Neutrophil (primary cell): ENCODE measurements around the gene MS4A6A.

Source experiments
- H3K27ac ChIP-seq: fragments of 200-600 bp; sonication (generic); 2 replicates; pipeline ENCODE4 v1.5.1; 2016; ENCODE audit warnings: mild to moderate bottlenecking, moderate library complexity
- H3K27me3 ChIP-seq: fragments of 200-600 bp; sonication (generic); 2 replicates; pipeline ENCODE4 v1.6.0; 2016; ENCODE audit warnings: mild to moderate bottlenecking
- H3K36me3 ChIP-seq: fragments of 200-600 bp; sonication (generic); 2 replicates; pipeline ENCODE4 v1.5.1; 2017
- H3K4me1 ChIP-seq, 2 experiments: fragments of 200-600 bp in 1 of 2; sonication (generic) in 1 of 2; 1 replicate in 1 of 2; 2 replicates in 1 of 2; pipeline versions ENCODE4 v1.5.1 to v1.6.1; 2013 to 2016; ENCODE audit warnings: low read depth in 1 of 2, low read length in 1 of 2, mild to moderate bottlenecking in 1 of 2, moderate library complexity in 1 of 2; ENCODE audit not compliant: control insufficient read depth in 1 of 2, insufficient read depth in 1 of 2
- H3K4me3 ChIP-seq, 2 experiments: fragments of 200-600 bp in 1 of 2; sonication (generic) in 1 of 2; 1 replicate in 1 of 2; 2 replicates in 1 of 2; pipeline ENCODE4 v1.5.1; 2013 to 2016; ENCODE audit warnings: low read depth in 1 of 2, low read length in 1 of 2, mild to moderate bottlenecking in 1 of 2, moderate library complexity in 1 of 2
- H3K9me3 ChIP-seq: fragments of 200-600 bp; sonication (generic); 2 replicates; pipeline ENCODE4 v1.5.1; 2016
- TF ChIP-seq, protein P1 (sequence below): fragments of 200-600 bp; sonication (generic); IDR thresholded peaks from 2 replicates; pipeline ENCODE4 v1.5.1; 2016; ENCODE audit warnings: antibody characterized with exemption

Gene MS4A6A

GRCh38 chr11:60165951-60166350 lies 16.9 kb downstream of the MS4A6A start:
- no peak overlapping the region for H3K27ac ChIP-seq
- no peaks in the 10 kb centered on the region for H3K9me3 ChIP-seq
- peaks cover 6% of the 10 kb centered on the region for H3K36me3 ChIP-seq
- TF ChIP-seq, protein P1, sequence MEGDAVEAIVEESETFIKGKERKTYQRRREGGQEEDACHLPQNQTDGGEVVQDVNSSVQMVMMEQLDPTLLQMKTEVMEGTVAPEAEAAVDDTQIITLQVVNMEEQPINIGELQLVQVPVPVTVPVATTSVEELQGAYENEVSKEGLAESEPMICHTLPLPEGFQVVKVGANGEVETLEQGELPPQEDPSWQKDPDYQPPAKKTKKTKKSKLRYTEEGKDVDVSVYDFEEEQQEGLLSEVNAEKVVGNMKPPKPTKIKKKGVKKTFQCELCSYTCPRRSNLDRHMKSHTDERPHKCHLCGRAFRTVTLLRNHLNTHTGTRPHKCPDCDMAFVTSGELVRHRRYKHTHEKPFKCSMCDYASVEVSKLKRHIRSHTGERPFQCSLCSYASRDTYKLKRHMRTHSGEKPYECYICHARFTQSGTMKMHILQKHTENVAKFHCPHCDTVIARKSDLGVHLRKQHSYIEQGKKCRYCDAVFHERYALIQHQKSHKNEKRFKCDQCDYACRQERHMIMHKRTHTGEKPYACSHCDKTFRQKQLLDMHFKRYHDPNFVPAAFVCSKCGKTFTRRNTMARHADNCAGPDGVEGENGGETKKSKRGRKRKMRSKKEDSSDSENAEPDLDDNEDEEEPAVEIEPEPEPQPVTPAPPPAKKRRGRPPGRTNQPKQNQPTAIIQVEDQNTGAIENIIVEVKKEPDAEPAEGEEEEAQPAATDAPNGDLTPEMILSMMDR, result no peak
- H3K27me3 ChIP-seq, result no peaks in the 10 kb centered on the region
- H3K4me3 ChIP-seq, result no peak overlapping the region
- peaks cover 0 to 9% of the 10 kb centered on the region in 2 experiments for H3K4me1 ChIP-seq

DNA sequence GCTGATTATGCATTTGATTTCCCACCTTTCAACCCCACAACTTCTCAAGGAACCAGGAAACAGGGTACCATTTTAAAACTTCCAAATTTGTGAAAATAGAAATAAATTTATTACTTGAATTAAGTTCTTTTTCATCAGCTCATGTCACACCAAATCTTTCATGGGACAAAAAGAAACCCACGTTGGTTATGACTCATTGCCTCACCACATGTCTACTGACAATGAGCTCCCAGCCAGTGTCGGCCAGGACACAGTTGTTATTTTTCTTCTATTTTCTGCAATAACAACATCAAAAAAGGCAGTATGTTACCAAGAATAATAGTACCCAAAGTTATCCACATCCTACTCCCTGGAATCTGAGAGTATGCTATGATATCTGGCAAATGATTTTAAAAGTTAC lies 17.3 kb downstream of the MS4A6A start:
- Histone ChIP-seq H3K27me3 (no peaks in the 10 kb centered on the region), H3K36me3 (peaks cover 2% of the 10 kb centered on the region), H3K4me1 (peaks cover 0 to 9% of the 10 kb centered on the region in 2 experiments), H3K4me3 (no peak overlapping the region), H3K27ac (no peak overlapping the region), H3K9me3 (no peaks in the 10 kb centered on the region)
- TF ChIP-seq, protein P1, result no peak

DNA sequence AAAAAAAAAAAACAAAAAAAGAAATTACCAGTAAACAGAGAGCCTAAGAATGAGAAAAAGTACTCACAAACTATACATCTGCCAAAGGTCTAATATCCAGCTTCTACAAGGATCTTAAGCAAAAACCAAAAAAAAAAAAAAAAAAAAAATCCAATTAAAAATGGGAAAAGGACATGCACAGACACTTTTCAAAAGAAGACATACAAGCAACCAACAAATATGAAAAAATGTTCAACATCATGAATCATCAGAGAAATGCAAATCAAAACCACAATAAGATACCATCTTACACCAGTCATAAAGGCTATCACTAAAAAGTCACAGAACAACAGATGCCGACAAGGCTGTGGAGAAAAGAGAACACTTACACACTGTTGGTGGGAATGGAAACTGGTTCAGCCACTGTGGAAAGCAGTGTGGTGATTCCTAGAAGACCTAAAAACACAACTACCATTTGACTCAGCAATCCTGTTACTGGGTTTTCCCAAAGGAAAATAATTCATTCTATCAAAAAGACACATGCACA lies 18.3 kb downstream of the MS4A6A start:
- Histone ChIP-seq H3K27ac (no peak overlapping the region), H3K9me3 (no peaks in the 10 kb centered on the region), H3K4me3 (no peak overlapping the region), H3K36me3 (no peaks in the 10 kb centered on the region), H3K27me3 (no peaks in the 10 kb centered on the region), H3K4me1 (peaks cover 0 to 2% of the 10 kb centered on the region in 2 experiments)
- TF ChIP-seq, protein P1, result no peak

DNA sequence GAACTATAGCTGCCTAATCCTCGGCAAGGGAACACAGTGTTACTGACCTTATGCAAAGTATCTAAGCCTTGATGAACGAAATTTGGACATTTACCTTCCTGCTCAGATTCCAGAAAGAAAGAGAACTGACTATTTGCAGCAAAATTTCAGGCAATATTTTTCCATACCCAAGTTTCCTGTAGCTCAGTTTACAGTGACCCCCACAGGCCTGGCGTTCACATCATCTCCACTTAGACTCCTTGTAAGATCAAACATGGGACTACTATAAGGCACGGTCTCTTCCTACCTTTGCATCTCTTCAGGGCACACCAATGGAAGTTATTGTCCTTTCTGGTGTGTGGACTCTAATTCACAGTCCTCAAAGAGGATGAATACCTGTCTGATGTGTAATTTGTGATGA lies 21.1 kb downstream of the MS4A6A start:
- no peaks in the 10 kb centered on the region for H3K36me3 ChIP-seq
- H3K4me3 ChIP-seq, result no peak overlapping the region
- H3K9me3 ChIP-seq, result no peaks in the 10 kb centered on the region
- H3K27ac ChIP-seq, result no peak overlapping the region
- H3K4me1 ChIP-seq, result no peaks in the 10 kb centered on the region
- H3K27me3 ChIP-seq, result no peaks in the 10 kb centered on the region
- TF ChIP-seq, protein P1, result no peak

DNA sequence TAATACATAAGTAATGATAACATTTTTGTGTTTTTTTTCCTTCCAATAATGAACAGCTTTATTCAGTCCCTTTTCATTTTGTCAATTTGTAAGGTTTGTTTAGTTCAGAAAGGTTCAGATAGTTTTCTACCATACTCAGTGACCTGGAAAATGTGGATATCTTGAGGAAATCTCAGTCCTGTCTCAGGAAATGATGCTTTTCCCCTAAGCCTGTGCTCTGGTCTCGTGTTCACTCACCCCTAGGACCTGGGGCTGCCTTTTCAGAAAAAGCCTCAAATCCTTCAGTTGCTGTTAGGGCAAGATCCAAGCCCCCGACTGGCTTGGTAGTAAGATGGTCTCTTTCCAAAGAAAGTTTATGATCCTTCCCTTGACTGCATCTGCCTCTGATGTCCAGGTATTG lies 21.8 kb downstream of the MS4A6A start:
- Histone ChIP-seq H3K27ac (no peak overlapping the region), H3K27me3 (no peaks in the 10 kb centered on the region), H3K4me3 (no peak overlapping the region), H3K4me1 (peaks cover 3 to 6% of the 10 kb centered on the region in 2 experiments), H3K9me3 (no peaks in the 10 kb centered on the region), H3K36me3 (no peaks in the 10 kb centered on the region)
- TF ChIP-seq, protein P1, result no peak

- no peaks in the 10 kb centered on the region for H3K9me3 ChIP-seq
- no peaks in the 10 kb centered on the region for H3K36me3 ChIP-seq
- TF ChIP-seq, protein P1, result no peak
- H3K27me3 ChIP-seq, result no peaks in the 10 kb centered on the region
- H3K4me1 ChIP-seq, result peaks cover 8 to 13% of the 10 kb centered on the region in 2 experiments
- H3K4me3 ChIP-seq, result no peak overlapping the region
- H3K27ac ChIP-seq, result no peak overlapping the region
Measured at GRCh38 chr11:60159868-60160267, 23.0 kb downstream of the MS4A6A start.
